Islet precursor cell (in vitro differentiated cells): ENCODE measurements around the gene AK8.
A peak's percentile ranks its signal among the peaks of the same experiment; 100 is the strongest.

Experiments used
- DNase-seq: peaks from one replicate; pipeline ENCODE4 v3.0.0-alpha.2; 2018

AK8 gene

GRCh38 chr9:132824951-132825350, 53.1 kb downstream of the AK8 start:
- DNase-seq = no peak

GRCh38 chr9:132824151-132824550, 53.9 kb downstream of the AK8 start:
- DNase-seq = no peak

GRCh38 chr9:132823370-132824145, 54.5 kb downstream of the AK8 start:
- no peak for DNase-seq

GRCh38 chr9:132820169-132820944, 57.7 kb downstream of the AK8 start:
- no peak for DNase-seq

- DNase-seq = no peak
Measured at GRCh38 chr9:132818588-132818987, 59.5 kb downstream of the AK8 start.

GRCh38 chr9:132814937-132815336, 63.1 kb downstream of the AK8 start:
- no peak for DNase-seq

GRCh38 chr9:132813115-132813771, 64.8 kb downstream of the AK8 start:
- no peak for DNase-seq

- no peak for DNase-seq
Measured at GRCh38 chr9:132811985-132812384, 66.1 kb downstream of the AK8 start.

- no peak for DNase-seq
Measured at GRCh38 chr9:132810314-132810713, 67.8 kb downstream of the AK8 start.

GRCh38 chr9:132809677-132810271, 68.3 kb downstream of the AK8 start:
- no peak for DNase-seq

- no peak for DNase-seq
Measured at GRCh38 chr9:132808645-132809044, 69.4 kb downstream of the AK8 start.

GRCh38 chr9:132806723-132807421, 71.2 kb downstream of the AK8 start:
- peak; percentile 96 for DNase-seq

- no peak for DNase-seq
Measured at GRCh38 chr9:132806306-132806705, 71.8 kb downstream of the AK8 start.

- DNase-seq = no peak
Measured at GRCh38 chr9:132804576-132805295, 73.3 kb downstream of the AK8 start.

GRCh38 chr9:132802121-132802795, 75.8 kb downstream of the AK8 start:
- DNase-seq = peak; percentile 51

- DNase-seq = no peak
Measured at GRCh38 chr9:132801659-132802058, 76.4 kb downstream of the AK8 start.

GRCh38 chr9:132800038-132800648, 77.9 kb downstream of the AK8 start:
- DNase-seq = peak; percentile 87

- DNase-seq = peak; percentile 53
Measured at GRCh38 chr9:132798817-132799790, 79.0 kb downstream of the AK8 start.

- peak; percentile 42 for DNase-seq
Measured at GRCh38 chr9:132797861-132798659, 80.0 kb downstream of the AK8 start.
